ENCODE measurements around the gene ARMC5. TPM values are rescaled to one million over a fixed set of nuclear protein-coding genes. Genes with fewer than 3 reads are reported as not detected.

ARMC5 gene
- total and polyA plus RNA-seq, 9 of the 15 experiments (the other 6 are each of a cell fraction or from before 2014, with no cell fraction given), result 0.11 to 13.5 (median 2.1) TPM

DNA sequence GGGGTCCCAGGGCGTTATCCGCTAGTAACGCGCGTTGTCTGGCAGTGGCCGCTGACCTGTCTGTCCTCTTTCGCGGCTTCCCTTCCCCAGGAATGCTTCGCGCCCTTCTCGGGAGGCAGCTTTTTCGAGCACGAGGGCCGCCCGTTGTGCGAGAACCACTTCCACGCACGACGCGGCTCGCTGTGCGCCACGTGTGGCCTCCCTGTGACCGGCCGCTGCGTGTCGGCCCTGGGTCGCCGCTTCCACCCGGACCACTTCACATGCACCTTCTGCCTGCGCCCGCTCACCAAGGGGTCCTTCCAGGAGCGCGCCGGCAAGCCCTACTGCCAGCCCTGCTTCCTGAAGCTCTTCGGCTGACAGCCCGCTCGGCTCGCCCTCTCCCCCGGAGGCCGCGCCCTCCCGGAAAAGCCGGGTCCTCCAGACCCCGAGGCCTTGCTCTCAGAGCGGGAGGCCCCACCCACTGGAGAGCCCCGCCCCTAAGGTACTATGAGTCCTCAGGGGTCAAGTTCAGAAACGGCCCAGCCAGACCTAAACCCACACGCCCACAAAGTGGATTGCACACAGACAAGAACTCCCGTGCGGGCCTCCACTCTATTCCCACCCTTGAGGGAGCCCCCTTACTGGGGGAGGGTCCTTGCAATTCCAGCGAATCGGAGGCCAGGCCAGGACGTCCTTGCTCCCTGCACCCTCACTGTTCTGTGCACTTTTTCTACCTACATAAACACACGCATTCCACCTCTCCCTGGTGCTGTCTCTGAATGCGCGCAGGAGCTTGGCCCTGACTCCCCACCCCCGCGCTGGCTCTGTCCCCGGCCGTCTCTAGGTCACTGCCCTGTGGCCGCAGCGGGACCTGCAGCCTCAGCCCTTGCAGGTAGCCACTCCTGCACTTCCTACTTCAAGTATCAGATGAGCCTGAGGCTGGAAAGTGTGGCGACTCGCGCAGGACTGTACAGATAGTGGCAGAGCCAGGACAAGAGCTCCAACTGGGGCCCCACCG lies 18.2 kb downstream of the ARMC5 start:
- Histone ChIP-seq H3K27ac (ENCODE audit: extremely low read depth, low read depth, low read length) (peak overlapping the region; percentile 89), H3K36me3 (ENCODE audit: control insufficient read depth, insufficient read depth, low read length) (no peaks in the 10 kb centered on the region), H3K9ac (ENCODE audit: insufficient read depth in 1 of 2, low read depth in 2 of 2, low read length in 2 of 2) (peak overlapping the region; percentile 76 to 90), H3K9me3 (replicated peaks; ENCODE audit: control insufficient read depth, insufficient read depth, low read depth, low read length) (no peaks in the 10 kb centered on the region), H3K9me1 (ENCODE audit: control insufficient read depth, insufficient read depth, low read length) (no peaks in the 10 kb centered on the region), H2AFZ (ENCODE audit: low read depth, low read length) (peak overlapping the region; percentile 93), H3K4me2 (ENCODE audit: insufficient read depth, low read length) (peak overlapping the region; percentile 85), H4K20me1 (replicated peaks; ENCODE audit: control insufficient read depth, insufficient read depth, low read length) (no peaks in the 10 kb centered on the region), H3K27me3 (ENCODE audit: control insufficient read depth in 2 of 2, insufficient read depth in 2 of 2, low read length in 2 of 2) (no peaks in the 10 kb centered on the region), H3K4me1 (replicated peaks in 1 of 2; ENCODE audit: control insufficient read depth in 2 of 2, insufficient read depth in 2 of 2, low read length in 2 of 2) (peaks cover 42 to 65% of the 10 kb centered on the region in 2 experiments), H3K4me3 (peak overlapping the region; percentile 51), H3K79me2 (ENCODE audit: control insufficient read depth, insufficient read depth, low read length) (no peaks in the 10 kb centered on the region)
- 7% methylated on average over 26 of the region's 67 CpGs for WGBS (ENCODE audit: insufficient coverage, low coverage, missing lambda C conversion rate)
- ChIA-PET POLR2A (interaction anchor here (0.7 to 2.1 kb wide), 9 partner anchors 9 to 919 kb away, joined by 3 to 13 read pairs (median 4); partner anchors contain the start of genes RUSF1 and ZNF764), CTCF (ENCODE audit: low intra/inter-chr PET ratio) (no interaction called here)
- BruUV-seq (replicated peaks), result no TSS peak
- FAIRE-seq (peak; percentile 89), ATAC-seq (peak; percentile 90), DNase-seq (ENCODE audit: extremely low read depth in 1 of 4, low spot score in 3 of 4) (peak; percentile 87 to 92 (median 90))
- in situ Hi-C loops (cut with MboI) (no loop called here), intact Hi-C loops (cut with micrococcal nuclease) (no loop called here)
- TF ChIP-seq JUND (IDR thresholded peaks at IDR 0.05; ENCODE audit: borderline replicate concordance, low read depth, low read length), result peak; percentile 17; the same call in 1 of the 2 replicates
- TF ChIP-seq JUND (tag; IDR thresholded peaks at IDR 0.05; ENCODE audit: borderline replicate concordance, low read depth, low read length), result peak; percentile 40; the same call in 1 of the 3 replicates
- TF ChIP-seq, protein P1, sequence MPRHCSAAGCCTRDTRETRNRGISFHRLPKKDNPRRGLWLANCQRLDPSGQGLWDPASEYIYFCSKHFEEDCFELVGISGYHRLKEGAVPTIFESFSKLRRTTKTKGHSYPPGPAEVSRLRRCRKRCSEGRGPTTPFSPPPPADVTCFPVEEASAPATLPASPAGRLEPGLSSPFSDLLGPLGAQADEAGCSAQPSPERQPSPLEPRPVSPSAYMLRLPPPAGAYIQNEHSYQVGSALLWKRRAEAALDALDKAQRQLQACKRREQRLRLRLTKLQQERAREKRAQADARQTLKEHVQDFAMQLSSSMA (CRISPR knock-in tag; IDR thresholded peaks at IDR 0.05), result 0 out of 2 replicates have a peak, but pooled peaks have one; percentile 44
- TF ChIP-seq, protein P2, sequence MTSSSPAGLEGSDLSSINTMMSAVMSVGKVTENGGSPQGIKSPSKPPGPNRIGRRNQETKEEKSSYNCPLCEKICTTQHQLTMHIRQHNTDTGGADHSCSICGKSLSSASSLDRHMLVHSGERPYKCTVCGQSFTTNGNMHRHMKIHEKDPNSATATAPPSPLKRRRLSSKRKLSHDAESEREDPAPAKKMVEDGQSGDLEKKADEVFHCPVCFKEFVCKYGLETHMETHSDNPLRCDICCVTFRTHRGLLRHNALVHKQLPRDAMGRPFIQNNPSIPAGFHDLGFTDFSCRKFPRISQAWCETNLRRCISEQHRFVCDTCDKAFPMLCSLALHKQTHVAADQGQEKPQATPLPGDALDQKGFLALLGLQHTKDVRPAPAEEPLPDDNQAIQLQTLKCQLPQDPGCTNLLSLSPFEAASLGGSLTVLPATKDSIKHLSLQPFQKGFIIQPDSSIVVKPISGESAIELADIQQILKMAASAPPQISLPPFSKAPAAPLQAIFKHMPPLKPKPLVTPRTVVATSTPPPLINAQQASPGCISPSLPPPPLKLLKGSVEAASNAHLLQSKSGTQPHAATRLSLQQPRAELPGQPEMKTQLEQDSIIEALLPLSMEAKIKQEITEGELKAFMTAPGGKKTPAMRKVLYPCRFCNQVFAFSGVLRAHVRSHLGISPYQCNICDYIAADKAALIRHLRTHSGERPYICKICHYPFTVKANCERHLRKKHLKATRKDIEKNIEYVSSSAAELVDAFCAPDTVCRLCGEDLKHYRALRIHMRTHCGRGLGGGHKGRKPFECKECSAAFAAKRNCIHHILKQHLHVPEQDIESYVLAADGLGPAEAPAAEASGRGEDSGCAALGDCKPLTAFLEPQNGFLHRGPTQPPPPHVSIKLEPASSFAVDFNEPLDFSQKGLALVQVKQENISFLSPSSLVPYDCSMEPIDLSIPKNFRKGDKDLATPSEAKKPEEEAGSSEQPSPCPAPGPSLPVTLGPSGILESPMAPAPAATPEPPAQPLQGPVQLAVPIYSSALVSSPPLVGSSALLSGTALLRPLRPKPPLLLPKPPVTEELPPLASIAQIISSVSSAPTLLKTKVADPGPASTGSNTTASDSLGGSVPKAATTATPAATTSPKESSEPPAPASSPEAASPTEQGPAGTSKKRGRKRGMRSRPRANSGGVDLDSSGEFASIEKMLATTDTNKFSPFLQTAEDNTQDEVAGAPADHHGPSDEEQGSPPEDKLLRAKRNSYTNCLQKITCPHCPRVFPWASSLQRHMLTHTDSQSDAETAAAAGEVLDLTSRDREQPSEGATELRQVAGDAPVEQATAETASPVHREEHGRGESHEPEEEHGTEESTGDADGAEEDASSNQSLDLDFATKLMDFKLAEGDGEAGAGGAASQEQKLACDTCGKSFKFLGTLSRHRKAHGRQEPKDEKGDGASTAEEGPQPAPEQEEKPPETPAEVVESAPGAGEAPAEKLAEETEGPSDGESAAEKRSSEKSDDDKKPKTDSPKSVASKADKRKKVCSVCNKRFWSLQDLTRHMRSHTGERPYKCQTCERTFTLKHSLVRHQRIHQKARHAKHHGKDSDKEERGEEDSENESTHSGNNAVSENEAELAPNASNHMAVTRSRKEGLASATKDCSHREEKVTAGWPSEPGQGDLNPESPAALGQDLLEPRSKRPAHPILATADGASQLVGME (CRISPR knock-in tag; IDR thresholded peaks at IDR 0.05), result 0 out of 2 replicates have a peak, but pooled peaks have one; percentile 22
- TF ChIP-seq ZNF12 (CRISPR knock-in tag; IDR thresholded peaks at IDR 0.05), result peak; percentile 26; the same call in 1 of the 2 replicates
- TF ChIP-seq, protein P3, sequence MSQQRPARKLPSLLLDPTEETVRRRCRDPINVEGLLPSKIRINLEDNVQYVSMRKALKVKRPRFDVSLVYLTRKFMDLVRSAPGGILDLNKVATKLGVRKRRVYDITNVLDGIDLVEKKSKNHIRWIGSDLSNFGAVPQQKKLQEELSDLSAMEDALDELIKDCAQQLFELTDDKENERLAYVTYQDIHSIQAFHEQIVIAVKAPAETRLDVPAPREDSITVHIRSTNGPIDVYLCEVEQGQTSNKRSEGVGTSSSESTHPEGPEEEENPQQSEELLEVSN (IDR thresholded peaks at IDR 0.05; ENCODE audit: borderline replicate concordance in 1 of 2, extremely low read depth in 1 of 2, insufficient read depth in 1 of 2, insufficient read length in 1 of 2, low read depth in 1 of 2, low read length in 1 of 2, poor library complexity in 1 of 2, severe bottlenecking in 1 of 2), result peak; percentile 80 to 85
